GOT3 (cell line): ENCODE results near the gene LY6G5B.

Experiments
- DNase-seq: peaks from one replicate; lab custom pipeline; 2025; ENCODE audit warnings: mixed read lengths; lab: John Stamatoyannopoulos, UW

The LY6G5B gene, protein sequence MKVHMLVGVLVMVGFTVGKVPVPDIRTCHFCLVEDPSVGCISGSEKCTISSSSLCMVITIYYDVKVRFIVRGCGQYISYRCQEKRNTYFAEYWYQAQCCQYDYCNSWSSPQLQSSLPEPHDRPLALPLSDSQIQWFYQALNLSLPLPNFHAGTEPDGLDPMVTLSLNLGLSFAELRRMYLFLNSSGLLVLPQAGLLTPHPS

DNA sequence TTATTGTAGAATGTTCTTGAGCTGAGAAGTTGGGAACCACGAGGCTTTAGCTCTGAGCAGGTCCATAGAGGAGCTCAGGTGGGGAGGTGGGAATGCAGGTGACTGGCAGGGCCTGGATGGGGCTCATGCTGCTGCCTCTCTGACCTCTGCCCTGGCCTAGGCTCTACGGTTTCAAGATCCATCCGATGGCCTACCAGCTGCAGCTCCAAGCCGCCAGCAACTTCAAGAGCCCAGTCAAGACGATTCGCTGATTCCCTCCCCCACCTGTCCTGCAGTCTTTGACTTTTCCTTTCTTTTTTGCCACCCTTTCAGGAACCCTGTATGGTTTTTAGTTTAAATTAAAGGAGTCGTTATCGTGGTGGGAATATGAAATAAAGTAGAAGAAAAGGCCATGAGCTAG, at the start of gene LY6G5B:
Gene LY6G5B (plus strand): TSS at position 301 of the 400 bp plus-strand sequence. CDS start 975 bp downstream, outside the sequence.
- no peak for DNase-seq

DNA sequence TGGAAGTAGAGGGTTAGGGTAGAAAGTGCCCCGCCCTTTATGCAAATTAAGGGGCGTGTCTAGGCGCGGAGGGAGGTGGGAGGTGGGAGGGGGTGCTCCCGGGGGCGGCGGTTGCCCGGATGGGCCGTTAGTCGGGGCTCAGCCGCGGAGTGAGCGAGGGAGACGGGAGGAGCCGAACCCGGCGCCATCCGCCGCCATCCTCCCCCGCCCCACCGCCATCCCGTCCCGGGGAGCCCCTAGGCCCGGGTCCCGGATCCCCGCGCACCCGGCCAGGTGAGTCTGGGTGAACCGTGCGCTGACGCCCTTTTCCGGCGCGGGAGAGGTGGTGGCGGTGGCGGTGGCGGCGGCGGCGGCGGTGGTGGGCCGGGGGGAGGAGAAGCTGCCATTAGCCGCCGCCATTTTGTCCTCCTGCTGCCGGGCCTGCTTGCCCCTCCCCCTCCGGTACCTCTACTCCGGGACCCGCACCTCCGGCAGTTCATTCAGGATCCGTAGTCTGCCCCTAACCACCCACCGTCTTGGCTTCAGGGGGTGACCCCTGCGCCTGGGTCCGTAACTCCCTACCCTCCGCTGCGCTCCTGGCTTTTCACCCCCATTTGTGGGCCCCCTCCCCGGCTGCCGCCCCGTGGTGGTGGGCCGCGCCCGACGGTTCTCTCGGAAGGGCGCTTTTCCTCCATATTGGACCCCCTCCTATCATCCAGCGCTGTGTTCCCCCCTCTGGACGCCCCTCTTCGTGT, 49.0 kb upstream of the LY6G5B start, which contains the start of gene PRRC2A:
Gene PRRC2A (plus strand): TSS at position 130 of the 734 bp plus-strand sequence. CDS start 2,075 bp downstream, outside the sequence.
- DNase-seq = peak; percentile 74

DNA sequence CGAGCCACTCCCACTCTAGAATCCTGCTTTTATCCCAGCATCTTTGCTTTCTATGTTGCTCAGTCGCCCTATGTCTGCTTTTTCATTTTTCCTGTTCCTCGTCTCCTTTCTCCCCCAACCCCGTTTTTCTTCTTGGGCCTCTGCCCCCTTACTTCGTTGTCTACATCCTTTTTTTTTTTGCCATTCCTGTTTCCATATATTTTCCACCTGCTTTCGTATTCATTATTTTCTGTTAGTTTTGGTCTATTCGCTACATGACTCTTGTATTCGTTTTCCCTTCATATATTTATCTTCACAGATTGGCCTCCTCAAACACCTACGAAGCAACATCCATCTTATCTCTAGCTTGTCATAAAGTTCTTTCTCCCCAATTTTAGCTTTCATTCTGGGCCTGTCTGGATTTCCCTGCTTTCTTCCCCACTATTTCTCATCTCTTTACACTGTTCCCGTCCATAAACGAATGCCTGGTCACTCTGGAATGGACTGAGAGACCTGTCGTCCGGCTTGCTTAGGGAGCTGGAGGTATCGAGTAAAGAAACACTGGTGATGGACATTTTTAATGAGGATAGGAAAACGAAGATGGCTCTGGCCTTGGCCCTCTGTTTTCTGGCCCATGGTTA, 48.3 kb upstream of the LY6G5B start:
- DNase-seq = no peak

DNA sequence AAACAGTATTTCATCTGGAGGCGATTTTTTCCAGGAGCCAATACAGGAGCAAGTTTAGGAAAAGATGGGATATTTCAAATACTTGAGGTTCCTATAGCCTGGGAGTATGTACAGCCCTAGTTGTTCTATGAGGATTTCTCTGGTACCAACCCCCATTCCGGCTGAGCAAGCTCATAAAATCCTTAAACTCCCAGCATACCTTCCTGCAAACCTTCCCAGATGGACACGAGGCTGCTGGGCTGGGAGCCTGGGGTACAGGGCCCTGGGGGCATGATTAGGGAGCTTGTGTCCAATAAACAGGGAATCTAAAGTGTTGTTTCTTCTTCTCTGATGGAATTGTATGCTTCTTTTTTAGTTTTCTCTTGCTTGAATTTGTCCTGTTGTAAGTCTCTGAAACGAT, 47.8 kb upstream of the LY6G5B start:
- DNase-seq = no peak

DNA sequence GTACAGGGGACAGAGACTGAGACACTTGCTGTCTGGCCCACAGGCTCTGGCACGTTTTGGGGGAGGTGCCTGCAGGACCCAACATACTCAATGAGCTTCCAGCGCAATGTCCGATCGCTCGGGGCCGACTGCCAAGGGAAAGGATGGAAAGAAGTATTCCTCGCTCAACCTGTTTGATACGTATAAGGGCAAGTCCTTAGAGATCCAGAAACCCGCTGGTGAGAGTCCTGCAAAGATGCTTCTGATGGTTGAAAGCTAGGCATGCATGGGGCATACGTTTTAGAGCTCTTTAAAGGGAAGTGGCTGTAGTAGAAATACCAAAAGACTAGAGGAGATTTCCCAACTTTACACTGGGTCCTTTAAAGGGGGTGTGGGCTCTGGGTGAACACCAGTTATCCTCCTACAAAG, 47.1 kb upstream of the LY6G5B start:
- DNase-seq = no peak

DNA sequence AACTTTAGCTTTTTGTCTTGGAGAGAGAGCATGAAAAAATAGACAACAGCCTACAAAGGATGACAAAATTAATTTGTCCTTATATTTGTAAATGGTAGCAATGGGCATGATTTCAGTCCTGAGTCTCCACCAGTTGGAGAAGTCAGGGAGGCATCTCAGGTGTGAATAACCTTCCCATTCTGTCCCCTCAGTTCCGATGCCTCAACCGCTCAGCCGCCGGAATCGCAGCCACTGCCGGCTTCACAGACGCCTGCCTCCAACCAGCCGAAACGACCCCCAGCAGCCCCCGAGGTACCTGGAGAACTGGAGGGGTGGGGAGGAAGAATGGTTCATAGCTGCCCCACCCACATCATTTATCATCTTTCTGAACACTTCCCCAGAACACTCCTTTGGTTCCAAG, 45.7 kb upstream of the LY6G5B start:
- DNase-seq = no peak

DNA sequence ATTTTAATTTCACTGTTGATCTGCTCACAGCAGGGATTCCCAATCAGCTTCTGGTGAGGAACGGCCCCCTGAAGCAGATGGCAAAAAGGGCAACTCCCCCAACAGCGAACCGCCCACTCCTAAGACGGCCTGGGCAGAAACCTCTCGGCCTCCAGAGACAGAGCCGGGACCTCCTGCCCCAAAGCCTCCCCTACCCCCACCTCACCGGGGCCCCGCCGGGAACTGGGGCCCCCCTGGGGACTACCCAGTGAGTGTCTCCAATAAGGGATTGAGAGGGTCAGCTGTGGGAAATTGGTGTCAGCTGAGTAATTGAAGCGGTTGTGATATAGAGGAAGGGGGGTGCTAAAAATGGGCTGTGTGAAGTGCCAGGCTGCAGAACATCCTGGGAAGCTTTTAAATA, 42.8 kb upstream of the LY6G5B start:
- DNase-seq = no peak

DNA sequence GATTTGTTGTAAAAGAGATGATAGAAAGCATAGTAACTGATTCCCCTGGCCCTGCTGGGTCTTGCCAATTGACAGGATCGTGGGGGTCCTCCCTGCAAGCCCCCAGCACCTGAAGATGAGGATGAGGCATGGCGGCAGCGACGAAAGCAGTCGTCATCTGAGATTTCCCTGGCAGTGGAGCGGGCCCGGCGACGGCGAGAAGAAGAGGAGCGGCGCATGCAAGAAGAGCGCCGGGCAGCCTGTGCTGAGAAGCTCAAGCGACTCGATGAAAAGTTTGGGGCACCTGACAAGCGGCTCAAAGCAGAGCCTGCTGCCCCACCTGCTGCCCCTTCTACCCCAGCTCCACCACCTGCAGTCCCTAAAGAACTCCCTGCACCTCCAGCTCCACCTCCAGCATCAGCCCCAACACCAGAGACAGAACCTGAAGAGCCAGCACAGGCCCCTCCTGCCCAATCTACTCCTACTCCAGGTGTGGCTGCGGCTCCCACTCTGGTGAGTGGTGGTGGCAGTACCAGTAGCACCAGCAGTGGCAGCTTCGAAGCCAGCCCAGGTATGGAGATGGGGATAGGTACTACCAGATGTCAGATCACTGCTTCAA, 42.0 kb upstream of the LY6G5B start:
- no peak for DNase-seq

DNA sequence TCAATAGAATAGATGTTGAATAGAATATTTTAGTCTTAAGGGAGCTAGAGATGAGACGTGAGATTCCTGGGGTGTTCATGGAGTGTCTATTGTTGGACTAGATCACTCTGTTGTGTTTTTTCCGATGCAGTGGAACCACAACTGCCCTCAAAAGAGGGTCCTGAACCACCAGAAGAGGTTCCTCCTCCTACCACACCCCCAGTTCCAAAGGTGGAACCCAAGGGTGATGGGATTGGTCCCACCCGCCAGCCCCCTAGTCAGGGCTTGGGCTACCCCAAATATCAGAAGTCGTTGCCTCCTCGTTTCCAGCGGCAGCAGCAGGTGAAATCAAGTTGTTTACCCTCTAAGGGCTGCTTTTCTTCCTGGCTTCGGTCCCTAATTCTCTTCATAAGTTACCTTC, 40.8 kb upstream of the LY6G5B start:
- no peak for DNase-seq

DNA sequence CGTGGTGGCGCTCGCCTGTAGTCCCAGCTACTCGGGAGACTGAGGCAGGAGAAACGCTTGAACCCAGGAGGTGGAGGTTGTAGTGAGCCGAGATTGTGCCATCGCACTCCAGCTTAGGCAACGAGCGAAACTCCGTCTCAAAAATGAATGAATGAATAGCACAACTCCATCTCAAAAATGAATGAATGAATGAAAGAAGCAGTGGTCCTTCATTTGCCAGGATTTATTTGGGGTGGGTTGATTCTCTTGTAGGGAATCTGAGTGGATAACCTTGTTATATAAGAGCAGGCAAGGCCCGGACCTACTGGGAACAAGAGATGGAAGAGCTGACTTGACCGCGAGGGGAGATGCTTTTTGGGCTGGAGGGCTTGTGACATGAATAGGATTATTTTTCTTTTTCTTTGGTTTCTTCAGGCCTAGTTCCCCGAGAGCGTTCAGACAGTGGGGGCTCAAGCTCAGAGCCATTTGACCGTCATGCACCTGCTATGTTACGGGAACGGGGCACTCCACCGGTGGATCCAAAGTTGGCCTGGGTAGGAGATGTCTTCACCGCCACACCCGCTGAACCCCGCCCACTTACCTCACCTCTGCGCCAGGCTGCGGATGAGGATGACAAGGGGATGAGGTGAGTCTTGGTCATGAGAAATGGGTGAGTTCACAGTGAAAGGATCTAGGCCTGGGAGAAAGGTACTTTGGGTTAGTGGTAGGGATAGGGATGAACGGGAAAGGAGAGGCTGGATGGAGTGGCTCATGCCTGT, 39.4 kb upstream of the LY6G5B start:
- no peak for DNase-seq

DNA sequence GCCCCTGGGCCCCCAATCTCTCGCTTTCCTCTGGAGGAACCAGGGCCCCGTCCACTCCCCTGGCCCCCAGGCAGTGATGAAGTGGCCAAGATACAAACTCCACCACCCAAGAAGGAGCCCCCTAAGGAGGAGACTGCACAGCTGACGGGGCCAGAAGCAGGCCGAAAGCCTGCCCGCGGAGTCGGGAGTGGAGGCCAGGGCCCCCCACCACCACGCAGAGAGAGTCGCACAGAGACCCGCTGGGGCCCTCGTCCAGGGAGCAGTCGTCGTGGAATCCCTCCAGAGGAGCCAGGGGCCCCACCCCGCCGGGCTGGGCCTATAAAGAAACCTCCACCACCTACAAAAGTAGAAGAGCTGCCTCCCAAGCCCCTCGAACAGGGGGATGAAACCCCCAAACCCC, 38.6 kb upstream of the LY6G5B start:
- DNase-seq = no peak

DNA sequence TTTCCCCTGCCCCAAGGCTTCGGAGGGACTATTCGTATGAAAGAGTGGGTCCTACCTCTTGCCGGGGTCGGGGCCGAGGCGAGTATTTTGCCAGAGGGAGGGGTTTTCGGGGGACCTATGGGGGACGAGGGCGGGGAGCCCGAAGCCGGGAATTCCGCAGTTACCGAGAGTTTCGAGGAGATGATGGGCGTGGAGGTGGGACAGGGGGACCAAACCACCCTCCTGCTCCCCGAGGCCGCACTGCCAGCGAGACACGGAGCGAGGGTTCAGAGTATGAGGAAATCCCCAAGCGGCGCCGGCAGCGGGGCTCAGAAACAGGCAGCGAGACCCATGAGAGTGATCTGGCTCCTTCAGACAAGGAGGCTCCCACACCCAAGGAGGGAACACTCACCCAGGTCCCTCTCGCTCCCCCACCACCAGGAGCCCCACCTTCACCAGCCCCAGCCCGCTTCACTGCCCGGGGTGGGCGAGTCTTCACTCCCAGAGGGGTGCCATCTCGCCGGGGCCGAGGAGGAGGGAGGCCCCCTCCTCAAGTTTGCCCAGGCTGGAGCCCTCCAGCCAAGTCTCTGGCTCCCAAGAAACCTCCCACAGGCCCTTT, 38.0 kb upstream of the LY6G5B start:
- no peak for DNase-seq

DNA sequence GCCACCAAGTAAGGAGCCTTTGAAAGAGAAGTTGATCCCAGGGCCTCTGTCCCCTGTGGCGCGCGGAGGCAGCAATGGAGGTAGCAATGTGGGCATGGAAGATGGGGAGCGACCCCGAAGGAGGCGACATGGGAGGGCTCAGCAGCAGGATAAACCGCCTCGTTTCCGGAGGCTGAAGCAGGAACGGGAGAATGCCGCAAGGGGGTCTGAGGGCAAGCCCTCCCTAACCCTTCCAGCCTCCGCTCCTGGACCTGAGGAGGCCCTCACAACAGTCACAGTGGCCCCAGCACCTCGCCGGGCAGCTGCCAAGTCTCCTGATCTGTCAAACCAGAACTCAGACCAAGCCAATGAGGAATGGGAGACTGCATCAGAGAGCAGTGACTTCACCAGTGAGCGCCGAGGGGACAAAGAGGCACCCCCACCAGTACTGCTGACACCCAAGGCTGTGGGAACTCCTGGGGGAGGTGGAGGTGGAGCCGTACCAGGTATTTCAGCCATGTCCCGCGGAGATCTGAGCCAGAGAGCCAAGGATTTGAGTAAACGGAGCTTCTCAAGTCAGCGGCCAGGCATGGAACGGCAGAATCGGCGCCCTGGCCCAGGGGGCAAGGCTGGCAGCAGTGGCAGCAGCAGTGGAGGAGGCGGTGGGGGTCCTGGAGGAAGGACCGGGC, 37.4 kb upstream of the LY6G5B start:
- DNase-seq = no peak

DNA sequence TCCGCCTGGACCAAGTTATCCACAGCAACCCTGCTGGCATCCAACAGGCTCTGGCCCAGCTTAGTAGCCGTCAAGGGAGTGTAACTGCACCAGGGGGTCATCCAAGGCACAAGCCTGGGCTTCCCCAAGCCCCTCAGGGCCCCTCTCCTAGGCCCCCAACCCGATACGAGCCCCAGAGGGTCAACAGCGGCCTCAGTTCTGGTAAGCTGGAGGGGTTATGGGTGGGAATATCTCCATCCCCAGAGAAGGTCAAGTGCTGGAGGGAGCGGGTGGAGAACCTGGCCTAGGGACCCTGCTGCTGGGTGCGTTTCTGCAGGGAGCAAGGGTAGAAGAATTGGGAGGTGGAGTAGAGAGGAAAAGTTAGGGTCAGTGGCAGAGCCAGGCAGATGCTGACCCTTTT, 36.3 kb upstream of the LY6G5B start:
- no peak for DNase-seq

DNA sequence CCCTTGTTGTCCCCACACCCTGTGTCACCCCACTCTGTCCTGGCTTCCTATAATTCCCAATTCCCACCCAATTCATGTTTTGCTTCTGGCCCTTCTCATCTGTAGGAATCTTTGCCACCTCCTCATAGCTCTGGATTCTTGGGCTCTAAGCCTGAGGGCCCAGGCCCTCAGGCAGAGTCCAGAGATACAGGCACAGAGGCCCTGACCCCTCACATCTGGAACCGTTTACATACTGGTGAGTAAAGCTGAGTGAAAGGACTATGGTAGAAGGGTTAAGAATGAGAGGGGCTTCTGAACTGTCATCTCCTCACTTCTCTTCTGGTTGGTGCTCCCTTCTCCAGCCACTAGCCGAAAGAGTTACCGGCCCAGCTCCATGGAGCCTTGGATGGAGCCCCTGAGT, 35.6 kb upstream of the LY6G5B start:
- no peak for DNase-seq

DNA sequence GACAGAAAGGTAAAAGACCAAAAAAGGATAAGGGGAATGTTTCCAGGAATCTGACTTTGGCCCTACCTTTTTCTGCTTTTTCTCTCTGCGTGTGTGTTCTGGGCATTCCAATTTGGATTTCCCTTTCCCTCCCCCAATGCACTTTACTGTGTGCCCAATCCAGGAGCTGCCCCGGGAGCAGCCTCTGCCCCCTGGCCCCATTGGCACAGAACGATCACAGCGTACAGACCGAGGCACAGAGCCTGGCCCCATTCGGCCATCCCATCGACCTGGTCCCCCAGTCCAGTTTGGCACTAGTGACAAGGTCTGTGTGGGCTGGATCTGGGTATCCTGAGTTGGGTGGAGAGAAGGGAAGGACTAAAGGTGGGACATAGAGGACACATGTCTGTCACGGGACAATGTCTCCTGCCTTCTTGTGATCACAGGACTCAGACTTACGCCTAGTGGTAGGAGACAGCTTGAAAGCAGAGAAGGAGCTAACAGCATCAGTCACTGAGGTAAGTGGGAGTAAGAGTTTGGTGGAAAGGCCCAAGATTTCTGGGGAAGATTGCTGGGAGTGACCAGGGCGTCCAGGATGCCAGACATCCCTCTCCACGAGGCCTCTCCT, 34.7 kb upstream of the LY6G5B start:
- no peak for DNase-seq

DNA sequence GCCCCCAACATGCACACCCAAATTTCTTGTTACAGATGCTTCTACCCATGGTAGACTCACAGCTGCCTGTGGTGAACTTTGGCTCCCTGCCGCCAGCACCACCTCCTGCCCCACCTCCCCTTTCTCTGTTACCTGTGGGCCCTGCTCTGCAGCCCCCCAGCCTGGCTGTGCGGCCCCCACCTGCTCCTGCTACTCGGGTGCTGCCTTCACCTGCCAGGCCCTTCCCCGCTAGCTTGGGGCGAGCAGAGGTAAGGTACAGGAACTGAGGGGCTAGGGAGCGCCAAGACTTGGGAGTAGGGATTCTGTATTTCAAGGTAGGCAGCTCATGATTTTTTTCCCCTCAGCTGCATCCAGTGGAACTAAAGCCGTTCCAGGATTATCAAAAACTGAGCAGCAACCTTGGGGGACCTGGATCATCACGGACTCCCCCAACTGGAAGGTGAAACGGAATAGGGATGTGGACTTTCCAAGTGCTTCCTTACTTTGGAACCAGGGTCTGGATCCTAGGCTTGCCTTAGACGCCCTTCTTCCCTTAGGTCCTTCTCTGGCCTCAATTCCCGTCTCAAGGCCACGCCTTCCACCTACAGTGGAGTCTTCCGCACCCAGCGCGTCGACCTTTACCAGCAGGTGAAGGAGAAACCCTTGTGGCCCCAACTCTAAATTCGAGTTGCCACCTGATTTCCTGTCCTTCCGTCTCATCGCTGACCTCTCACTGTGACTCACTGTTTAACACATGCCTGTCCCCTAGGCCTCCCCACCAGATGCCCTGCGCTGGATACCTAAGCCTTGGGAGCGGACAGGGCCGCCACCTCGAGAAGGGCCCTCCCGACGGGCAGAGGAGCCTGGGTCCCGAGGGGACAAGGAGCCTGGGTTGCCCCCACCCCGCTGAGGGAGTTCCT, 32.8 kb upstream of the LY6G5B start:
- DNase-seq = no peak

DNA sequence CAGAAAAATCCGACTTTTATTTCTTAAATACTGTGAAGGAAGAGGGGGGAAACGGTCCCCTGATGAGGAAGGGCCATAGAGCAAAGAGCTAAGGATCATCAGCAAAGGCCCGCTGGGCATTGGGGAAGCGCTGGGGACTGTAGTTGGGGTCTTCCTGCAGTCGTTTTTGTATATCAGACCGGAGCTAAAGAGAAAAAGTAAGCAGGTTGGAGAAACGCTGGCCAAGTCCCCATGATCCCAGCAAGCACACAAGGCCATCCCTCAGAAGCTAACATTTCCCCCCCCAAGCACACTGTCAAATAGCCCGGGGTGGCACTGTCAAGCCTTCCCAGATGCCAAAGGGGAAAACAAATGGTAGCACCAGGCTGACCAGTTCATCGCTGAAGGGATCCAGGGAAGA, 30.7 kb upstream of the LY6G5B start:
- no peak for DNase-seq

DNA sequence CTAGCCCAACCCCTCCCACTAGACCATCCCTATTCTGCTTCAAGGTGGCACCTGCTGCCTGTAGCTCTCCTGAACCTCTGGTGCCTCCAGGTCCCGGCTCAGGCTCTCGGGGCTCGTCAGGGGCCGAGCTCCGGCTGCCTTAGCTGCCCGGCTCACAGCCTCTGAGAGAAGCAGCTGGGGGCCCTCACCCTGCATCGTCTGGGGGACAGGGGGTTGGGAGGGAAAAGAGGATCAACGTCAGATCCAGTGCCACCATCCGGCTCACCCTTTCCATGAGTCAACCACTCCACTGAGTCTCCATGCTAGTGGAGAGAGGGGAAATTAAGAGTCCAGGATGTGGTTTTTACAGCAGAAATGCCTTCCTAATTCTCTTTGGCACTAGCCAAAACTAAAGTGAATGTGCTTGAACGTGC, 30.3 kb upstream of the LY6G5B start:
- DNase-seq = no peak

DNA sequence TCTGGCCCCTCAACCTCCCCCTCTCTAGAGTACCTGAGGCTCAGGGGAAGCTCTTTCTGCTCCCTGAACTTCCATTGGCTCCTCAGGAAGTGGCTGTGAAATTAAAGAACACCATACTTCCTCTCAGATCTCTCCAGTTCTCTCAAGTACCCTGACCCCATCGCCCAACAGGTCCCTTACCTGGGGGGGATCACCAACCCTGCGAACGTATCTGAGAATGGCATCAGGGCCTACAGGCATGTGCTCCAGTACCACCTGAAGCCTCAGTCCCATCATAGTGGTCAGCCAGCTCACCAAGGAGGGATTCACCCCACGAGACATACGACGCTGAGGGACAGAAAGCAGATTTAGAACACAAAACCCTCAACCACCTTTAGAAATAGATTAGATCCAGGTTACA, 29.2 kb upstream of the LY6G5B start:
- no peak for DNase-seq
